HepG2 (cell line): ENCODE results near the gene INO80B. TPM values are rescaled to one million over a fixed set of nuclear protein-coding genes. Genes with fewer than 3 reads are reported as not detected.
A peak's percentile ranks its signal among the peaks of the same experiment; 100 is the strongest.

Experiments used
- CBFB ChIP-seq: sonication (generic); formaldehyde crosslinking; IDR thresholded peaks from 2 replicates; pipeline ENCODE4 v1.4.0; 2020; ENCODE audit warnings: missing genetic modification reagents
- DNMT3B ChIP-seq: conservative IDR thresholded peaks from 2 replicates; pipeline ENCODE4 v1.6.1; 2016; ENCODE audit warnings: missing biosample characterization, control low read depth
- GATA4 ChIP-seq: sonication (generic); IDR thresholded peaks from 2 replicates; pipeline ENCODE4 v1.6.1; 2016; ENCODE audit warnings: antibody characterized with exemption, low read depth, borderline replicate concordance
- MAFK ChIP-seq, 2 experiments: IDR thresholded peaks in 1 of 2; conservative IDR thresholded peaks in 1 of 2; 2 replicates each; pipeline ENCODE4 v1.6.1; 2011; ENCODE audit warnings: improper control_type of control experiment in 2 of 2, low read length in 2 of 2
- PCBP2 ChIP-seq: fragments of 200-400 bp; formaldehyde crosslinking; optimal IDR thresholded peaks from 2 replicates; pipeline ENCODE3; 2018; ENCODE audit warnings: low read length, low read depth; ENCODE audit not compliant: poor library complexity, severe bottlenecking
- RBFOX2 ChIP-seq: fragments of 200-400 bp; formaldehyde crosslinking; IDR thresholded peaks from 2 replicates; pipeline ENCODE4 v1.6.1; 2017; ENCODE audit warnings: low read depth, mild to moderate bottlenecking, low read length
- RBM39 ChIP-seq: fragments of 200-400 bp; formaldehyde crosslinking; IDR thresholded peaks from one replicate; pipeline ENCODE4 v1.6.1; 2018; ENCODE audit warnings: antibody characterized with exemption, mild to moderate bottlenecking, low read depth, low read length; ENCODE audit not compliant: poor library complexity, severe bottlenecking
- RXRB ChIP-seq: IDR thresholded peaks from 2 replicates; pipeline ENCODE4 v1.6.1; 2016; ENCODE audit warnings: borderline replicate concordance, missing genetic modification reagents, missing compliant biosample characterization
- SALL2 ChIP-seq: sonication (generic); formaldehyde crosslinking; IDR thresholded peaks from 2 replicates; pipeline ENCODE4 v1.8.1; 2023; ENCODE audit warnings: mild to moderate bottlenecking, missing genetic modification reagents, inconsistent platforms
- YEATS4 ChIP-seq: sonication (generic); formaldehyde crosslinking; IDR thresholded peaks from 2 replicates; pipeline ENCODE4 v1.4.0; 2020; ENCODE audit warnings: missing genetic modification reagents, borderline replicate concordance
- ZFP82 ChIP-seq: sonication (generic); formaldehyde crosslinking; IDR thresholded peaks from 2 replicates; pipeline ENCODE4 v1.5.1; 2020; ENCODE audit warnings: mild to moderate bottlenecking, missing genetic modification reagents, borderline replicate concordance
- ZNF121 ChIP-seq: sonication (generic); formaldehyde crosslinking; IDR thresholded peaks from 2 replicates; pipeline ENCODE4 v1.5.0; 2020; ENCODE audit warnings: mild to moderate bottlenecking, missing genetic modification reagents
- ZNF354B ChIP-seq: sonication (generic); formaldehyde crosslinking; IDR thresholded peaks from 2 replicates; pipeline ENCODE4 v1.8.0; 2022; ENCODE audit warnings: mild to moderate bottlenecking, missing genetic modification reagents
- ZNF792 ChIP-seq: IDR thresholded peaks from 2 replicates; pipeline ENCODE4 v1.6.1; 2016
- ZZZ3 ChIP-seq: sonication (generic); formaldehyde crosslinking; IDR thresholded peaks from 2 replicates; pipeline ENCODE4 v1.4.0; 2020; ENCODE audit warnings: missing genetic modification reagents, mild to moderate bottlenecking, borderline replicate concordance
- polyA plus RNA-seq, 8 experiments: library from polyadenylated mRNA; depleted of rRNA in 3 of 8; stranded (reverse) in 7 of 8; unstranded in 1 of 8; fragments of >200 nt; fragmentation: Illumina TruSeq in 4 of 8; extraction: Trizol in 4 of 8; gene quantifications; 2 replicates each; pipeline versions ENCODE4 v1.2.1 to v1.2.3, GENCODE V29; 2011 to 2016; ENCODE audit warnings: low read depth in 4 of 8, missing spikeins in 1 of 8, mixed read lengths in 1 of 8; ENCODE audit not compliant: insufficient read depth in 1 of 8
- total RNA-seq, 5 experiments: library from RNA; depleted of rRNA; stranded (reverse); fragments of >200 nt; fragmentation: Illumina TruSeq; extraction: Trizol; gene quantifications; 2 replicates each; pipeline ENCODE4 v1.2.3, GENCODE V29; 2016; ENCODE audit warnings: low read depth in 1 of 5
- TF ChIP-seq, protein P1 (sequence below): sonication (generic); formaldehyde crosslinking; IDR thresholded peaks from 2 replicates; pipeline ENCODE4 v1.4.0; 2020; ENCODE audit warnings: missing genetic modification reagents, mild to moderate bottlenecking, borderline replicate concordance
- TF ChIP-seq, protein P2 (sequence below): IDR thresholded peaks from 2 replicates; pipeline ENCODE4 v1.6.1; 2016; ENCODE audit warnings: missing compliant biosample characterization, missing genetic modification reagents, borderline replicate concordance
- TF ChIP-seq, protein P3 (sequence below): sonication (generic); formaldehyde crosslinking; IDR thresholded peaks from 2 replicates; pipeline ENCODE4 v1.4.0; 2020; ENCODE audit warnings: missing genetic modification reagents, low read depth, mild to moderate bottlenecking, borderline replicate concordance
- TF ChIP-seq, protein P4 (sequence below): sonication (generic); formaldehyde crosslinking; IDR thresholded peaks from 2 replicates; pipeline ENCODE4 v1.5.1; 2020; ENCODE audit warnings: missing genetic modification reagents, mild to moderate bottlenecking, borderline replicate concordance

Gene INO80B
- total and polyA plus RNA-seq, 2 of the 13 experiments (the other 11 are each of a cell fraction or from before 2014, with no cell fraction given): 6.2 to 14.5 TPM

DNA sequence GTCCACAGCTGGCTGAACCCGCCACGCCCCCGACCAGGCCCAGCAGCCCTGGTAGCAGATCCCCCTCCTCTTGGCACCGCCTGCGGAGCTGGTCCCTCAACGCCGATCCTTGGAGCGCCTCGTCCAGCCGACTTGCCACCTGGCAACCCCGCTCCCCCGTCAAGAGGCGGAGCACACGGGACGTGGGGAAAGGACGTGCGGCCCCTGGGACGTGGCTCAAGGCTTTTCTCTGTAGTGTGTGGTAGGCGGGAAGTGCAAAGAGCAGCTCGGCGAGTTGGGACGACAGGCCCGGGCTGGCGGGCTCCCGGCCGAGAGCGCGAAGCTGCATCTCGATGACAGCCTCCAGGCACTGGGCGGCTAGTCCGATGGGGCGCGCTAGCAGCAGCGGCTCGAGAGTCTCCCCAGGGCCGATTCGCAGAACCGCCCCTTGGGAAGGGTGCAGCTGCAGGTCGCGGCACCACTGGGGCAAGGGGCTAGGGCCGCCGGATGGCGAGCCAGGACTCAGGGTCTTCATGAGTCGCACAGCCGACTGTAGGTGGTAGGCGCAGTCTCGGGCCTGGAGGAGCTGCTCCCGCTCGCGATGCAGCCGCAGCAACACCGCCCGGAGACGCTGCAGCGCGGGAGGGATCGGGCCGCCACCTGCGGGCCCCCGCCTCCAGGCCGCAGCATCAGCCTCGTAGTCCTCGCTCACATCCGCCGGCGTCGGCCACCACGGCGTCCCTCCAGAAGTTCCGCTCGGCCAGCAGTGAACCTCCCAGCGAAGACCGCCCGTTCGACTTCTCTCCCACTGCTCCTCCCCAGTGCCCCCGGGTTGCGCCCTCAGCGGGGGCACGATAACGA is 27.3 kb downstream of the INO80B start (continued):
- TF ChIP-seq, protein P1, sequence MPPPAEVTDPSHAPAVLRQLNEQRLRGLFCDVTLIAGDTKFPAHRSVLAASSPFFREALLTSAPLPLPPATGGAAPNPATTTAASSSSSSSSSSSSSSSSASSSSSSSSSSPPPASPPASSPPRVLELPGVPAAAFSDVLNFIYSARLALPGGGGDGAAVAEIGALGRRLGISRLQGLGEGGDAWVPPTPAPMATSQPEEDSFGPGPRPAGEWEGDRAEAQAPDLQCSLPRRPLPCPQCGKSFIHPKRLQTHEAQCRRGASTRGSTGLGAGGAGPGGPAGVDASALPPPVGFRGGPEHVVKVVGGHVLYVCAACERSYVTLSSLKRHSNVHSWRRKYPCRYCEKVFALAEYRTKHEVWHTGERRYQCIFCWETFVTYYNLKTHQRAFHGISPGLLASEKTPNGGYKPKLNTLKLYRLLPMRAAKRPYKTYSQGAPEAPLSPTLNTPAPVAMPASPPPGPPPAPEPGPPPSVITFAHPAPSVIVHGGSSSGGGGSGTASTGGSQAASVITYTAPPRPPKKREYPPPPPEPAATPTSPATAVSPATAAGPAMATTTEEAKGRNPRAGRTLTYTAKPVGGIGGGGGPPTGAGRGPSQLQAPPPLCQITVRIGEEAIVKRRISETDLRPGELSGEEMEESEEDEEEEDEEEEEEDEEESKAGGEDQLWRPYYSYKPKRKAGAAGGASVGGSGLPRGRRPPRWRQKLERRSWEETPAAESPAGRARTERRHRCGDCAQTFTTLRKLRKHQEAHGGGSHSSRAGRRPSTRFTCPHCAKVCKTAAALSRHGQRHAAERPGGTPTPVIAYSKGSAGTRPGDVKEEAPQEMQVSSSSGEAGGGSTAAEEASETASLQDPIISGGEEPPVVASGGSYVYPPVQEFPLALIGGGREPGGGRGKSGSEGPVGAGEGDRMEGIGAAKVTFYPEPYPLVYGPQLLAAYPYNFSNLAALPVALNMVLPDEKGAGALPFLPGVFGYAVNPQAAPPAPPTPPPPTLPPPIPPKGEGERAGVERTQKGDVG (CRISPR knock-in tag): no peak
- TF ChIP-seq ZNF792: 0 out of 2 replicates have a peak, but pooled peaks have one; percentile 34
- TF ChIP-seq, protein P2, sequence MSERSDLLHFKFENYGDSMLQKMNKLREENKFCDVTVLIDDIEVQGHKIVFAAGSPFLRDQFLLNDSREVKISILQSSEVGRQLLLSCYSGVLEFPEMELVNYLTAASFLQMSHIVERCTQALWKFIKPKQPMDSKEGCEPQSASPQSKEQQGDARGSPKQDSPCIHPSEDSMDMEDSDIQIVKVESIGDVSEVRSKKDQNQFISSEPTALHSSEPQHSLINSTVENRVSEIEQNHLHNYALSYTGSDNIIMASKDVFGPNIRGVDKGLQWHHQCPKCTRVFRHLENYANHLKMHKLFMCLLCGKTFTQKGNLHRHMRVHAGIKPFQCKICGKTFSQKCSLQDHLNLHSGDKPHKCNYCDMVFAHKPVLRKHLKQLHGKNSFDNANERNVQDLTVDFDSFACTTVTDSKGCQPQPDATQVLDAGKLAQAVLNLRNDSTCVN (CRISPR knock-in tag): peak; percentile 36; the same call in 1 of the 2 replicates
- TF ChIP-seq RXRB: no peak
- TF ChIP-seq RBFOX2: peak; percentile 93
- peak; percentile 83 for TF ChIP-seq YEATS4 (CRISPR knock-in tag)
- TF ChIP-seq DNMT3B (CRISPR knock-in tag): no peak
- TF ChIP-seq ZNF121 (CRISPR knock-in tag): peak; percentile 38; the same call in 1 of the 2 replicates
- TF ChIP-seq ZFP82 (CRISPR knock-in tag): peak; percentile 98; the same call in 1 of the 2 replicates
- TF ChIP-seq MAFK (conservative IDR thresholded peaks at IDR 0.05 in 1 of 2, IDR thresholded peaks at IDR 0.05 in 1 of 2; ENCODE audit: low read length in 2 of 2): no peak
- TF ChIP-seq SALL2 (CRISPR knock-in tag): no peak
- TF ChIP-seq ZNF354B (CRISPR knock-in tag): no peak; the same call in none of the 2 replicates
- 0 out of 2 replicates have a peak, but pooled peaks have one; percentile 14 for TF ChIP-seq GATA4
- TF ChIP-seq CBFB (CRISPR knock-in tag): 0 out of 2 replicates have a peak, but pooled peaks have one; percentile 26
- TF ChIP-seq ZZZ3: 0 out of 2 replicates have a peak, but pooled peaks have one; percentile 29
- peak; percentile 12 for TF ChIP-seq RBM39
- no peak for TF ChIP-seq PCBP2
- TF ChIP-seq, protein P3, sequence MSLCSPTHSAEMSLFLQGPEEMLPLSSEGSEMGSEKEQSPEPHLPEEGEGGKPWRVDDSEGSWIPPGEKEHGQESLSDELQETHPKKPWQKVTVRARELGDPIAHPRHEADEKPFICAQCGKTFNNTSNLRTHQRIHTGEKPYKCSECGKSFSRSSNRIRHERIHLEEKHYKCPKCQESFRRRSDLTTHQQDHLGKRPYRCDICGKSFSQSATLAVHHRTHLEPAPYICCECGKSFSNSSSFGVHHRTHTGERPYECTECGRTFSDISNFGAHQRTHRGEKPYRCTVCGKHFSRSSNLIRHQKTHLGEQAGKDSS: peak; percentile 11; the same call in 1 of the 2 replicates
- TF ChIP-seq, protein P4, sequence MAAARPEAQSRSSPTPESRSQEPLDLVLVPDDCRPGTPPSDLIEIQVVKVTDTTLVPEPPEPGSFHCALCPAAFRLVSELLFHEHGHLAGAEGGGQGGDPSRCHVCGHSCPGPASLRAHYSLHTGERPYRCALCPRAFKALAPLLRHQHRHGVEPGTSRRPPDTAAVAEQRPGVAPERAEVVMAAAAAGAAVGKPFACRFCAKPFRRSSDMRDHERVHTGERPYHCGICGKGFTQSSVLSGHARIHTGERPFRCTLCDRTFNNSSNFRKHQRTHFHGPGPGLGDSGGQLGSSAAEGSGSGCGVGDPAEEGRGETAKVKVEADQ (CRISPR knock-in tag): peak; percentile 79; the same call in 1 of the 2 replicates
